GM12878 (cell line): ENCODE results near the gene CAPS. TPM values are rescaled to one million over a fixed set of nuclear protein-coding genes. Genes with fewer than 3 reads are reported as not detected.
A peak's percentile ranks its signal among the peaks of the same experiment; 100 is the strongest.

Experiments
- ATAC-seq: fragments of 200-7000 bp; cut with Tn5 transposase; 3 replicates; pipeline ENCODE4 v1.9.1; 2020; ENCODE audit warnings: mild to moderate bottlenecking, moderate library complexity
- Bru-seq: library from RNA; stranded (reverse); fragments of 400-500 nt; gene quantifications from one replicate; lab custom pipeline; 2021; lab: Mats Ljungman, UMichigan
- BruChase-seq, 2 experiments: library from RNA; stranded (reverse); fragments of 400-500 nt; gene quantifications; one replicate each; lab custom pipeline; 2021; lab: Mats Ljungman, UMichigan
- BruUV-seq: library from RNA; stranded (reverse); fragments of 400-500 nt; replicated peaks from 2 replicates; lab custom pipeline; 2021; lab: Mats Ljungman, UMichigan
- CTCF ChIA-PET: fragments of 300-600 bp; sonication (Branson Sonifier 250); formaldehyde crosslinking; extraction: SDS; loops from one replicate; lab custom pipeline; 2021; ENCODE audit warnings: inconsistent platforms; lab: Yijun Ruan, JAX
- POLR2A ChIA-PET: fragments of 350-600 bp; formaldehyde crosslinking; extraction: SDS; loops from one replicate; lab custom pipeline; 2021; ENCODE audit warnings: inconsistent platforms; lab: Charles Lee
- RAD21 ChIA-PET: fragments of 300-600 bp; sonication (Branson Sonifier 250); formaldehyde crosslinking; loops from one replicate; lab custom pipeline; 2023; ENCODE audit warnings: antibody characterized with exemption; ENCODE audit not compliant: unreplicated experiment; lab: Charles Lee
- SMC1A ChIA-PET: fragments of 300-600 bp; sonication (Branson Sonifier 250); formaldehyde crosslinking; loops from one replicate; lab custom pipeline; 2023; ENCODE audit not compliant: unreplicated experiment, uncharacterized antibody; lab: Charles Lee
- DNase-seq: peaks from one replicate; pipeline ENCODE4 v3.0.0-alpha.2; 2011; ENCODE audit warnings: low read depth, low spot score
- FAIRE-seq: peaks from 3 replicates; lab custom pipeline; 2011; peaks lifted over from hg19 to GRCh38; lab: Jason Lieb, UNC
- H2AFZ ChIP-seq: 2 replicates; pipeline ENCODE4 v1.6.0; 2011; ENCODE audit warnings: low read depth, low read length, control low read depth; ENCODE audit not compliant: control insufficient read depth
- H3K27ac ChIP-seq: 2 replicates; pipeline ENCODE4 v1.5.1; 2011; ENCODE audit warnings: control low read depth; ENCODE audit not compliant: control insufficient read depth, insufficient read depth
- H3K27me3 ChIP-seq, 2 experiments: replicated peaks in 1 of 2; 2 replicates each; pipeline versions ENCODE4 v1.6.0 to v1.6.1; 2011; ENCODE audit warnings: low read length in 1 of 2; ENCODE audit not compliant: control insufficient read depth in 2 of 2, insufficient read depth in 2 of 2
- H3K36me3 ChIP-seq, 2 experiments: 2 replicates each; pipeline ENCODE4 v1.5.1; 2011; ENCODE audit warnings: low read length in 1 of 2; ENCODE audit not compliant: control insufficient read depth in 2 of 2, insufficient read depth in 2 of 2
- H3K4me1 ChIP-seq: 2 replicates; pipeline ENCODE4 v1.6.1; 2011; ENCODE audit warnings: mild to moderate bottlenecking, low read length, moderate library complexity, mixed read lengths; ENCODE audit not compliant: control insufficient read depth, insufficient read depth
- H3K4me2 ChIP-seq: 2 replicates; pipeline ENCODE4 v1.6.0; 2011; ENCODE audit warnings: control low read depth; ENCODE audit not compliant: control insufficient read depth, insufficient read depth
- H3K4me3 ChIP-seq: fragments of 200-600 bp; sonication (generic); 2 replicates; pipeline ENCODE4 v1.5.1; 2016
- H3K79me2 ChIP-seq: 2 replicates; pipeline ENCODE4 v1.6.0; 2011; ENCODE audit warnings: low read length; ENCODE audit not compliant: control insufficient read depth, insufficient read depth
- H3K9ac ChIP-seq: 2 replicates; pipeline ENCODE4 v1.8.0; 2011; ENCODE audit warnings: low read length, control low read depth, mixed read lengths; ENCODE audit not compliant: control insufficient read depth, insufficient read depth
- H3K9me3 ChIP-seq: replicated peaks from 3 replicates; pipeline ENCODE4 v1.5.1; 2011; ENCODE audit warnings: mild to moderate bottlenecking, low read length; ENCODE audit not compliant: control insufficient read depth, insufficient read depth
- H4K20me1 ChIP-seq: 2 replicates; pipeline ENCODE4 v1.6.0; 2011; ENCODE audit not compliant: control insufficient read depth, insufficient read depth
- CBX5 ChIP-seq: sonication (generic); IDR thresholded peaks from 2 replicates; pipeline ENCODE4 v1.6.1; 2016; ENCODE audit warnings: low read depth, moderate library complexity, mild to moderate bottlenecking, inconsistent platforms
- EGR1 ChIP-seq, 2 experiments: IDR thresholded peaks; 1 replicate in 1 of 2; 2 replicates in 1 of 2; pipeline ENCODE4 v1.6.1; 2011 to 2012; ENCODE audit warnings: low read depth in 2 of 2, low read length in 2 of 2, borderline replicate concordance in 1 of 2, mild to moderate bottlenecking in 1 of 2, moderate library complexity in 1 of 2
- IKZF2 ChIP-seq, 2 experiments: fragments of 450-650 bp; IDR thresholded peaks; 2 replicates each; pipeline ENCODE4 v1.6.1; 2017; ENCODE audit warnings: mild to moderate bottlenecking in 2 of 2, moderate library complexity in 2 of 2
- MEF2B ChIP-seq: fragments of 450-650 bp; IDR thresholded peaks from 2 replicates; pipeline ENCODE4 v1.6.1; 2018; ENCODE audit warnings: mild to moderate bottlenecking, moderate library complexity; ENCODE audit not compliant: partially characterized antibody, poor library complexity, severe bottlenecking
- MXI1 ChIP-seq: fragments of 150-350 bp; IDR thresholded peaks from 2 replicates; pipeline ENCODE4 v1.6.1; 2011; ENCODE audit warnings: low read depth, mild to moderate bottlenecking, inconsistent platforms, low read length, improper control_type of control experiment
- MYB ChIP-seq: fragments of 150-350 bp; IDR thresholded peaks from 2 replicates; pipeline ENCODE4 v1.6.1; 2014; ENCODE audit warnings: mild to moderate bottlenecking, low read depth, low read length, borderline replicate concordance
- NFYA ChIP-seq: IDR thresholded peaks from 2 replicates; pipeline ENCODE4 v1.6.1; 2011; ENCODE audit warnings: low read depth, mild to moderate bottlenecking, low read length, improper control_type of control experiment, borderline replicate concordance
- POLR2AphosphoS2 ChIP-seq: IDR thresholded peaks from 2 replicates; pipeline ENCODE4 v1.6.1; 2011; ENCODE audit warnings: low read depth, mild to moderate bottlenecking, low read length, improper control_type of control experiment, moderate library complexity
- WGBS: methylation state at CpG from one replicate; pipeline ENCODE4 v1.1.6; 2016; ENCODE audit warnings: low lambda C conversion rate; ENCODE audit not compliant: insufficient replicate concordance, insufficient coverage; ENCODE audit errors: missing lambda C conversion rate; 5-methylcytosine and 5-hydroxymethylcytosine counted together
- in situ Hi-C: fragments of 300-500 bp; cut with MboI; formaldehyde crosslinking; loops from 9 replicates; pipeline ENCODE4 v1.14.3; 2018; ENCODE audit warnings: mixed read lengths
- intact Hi-C: fragments of 100-400 bp; cut with micrococcal nuclease; formaldehyde crosslinking; loops from one replicate; pipeline ENCODE4 v1.14.2; 2022; ENCODE audit not compliant: unreplicated experiment
- long read RNA-seq, 2 experiments: library from polyadenylated mRNA; unstranded; transcript quantifications; one replicate each; pipeline ENCODE4 v2.0.0, GENCODE V29; 2019 to 2020
- polyA minus RNA-seq, 3 experiments: library from RNA; depleted of rRNA, polyadenylated mRNA; stranded (reverse); fragments of >200 nt; gene quantifications; 2 replicates each; pipeline ENCODE4 v1.2.3, GENCODE V29; 2011
- polyA plus RNA-seq, 11 experiments: library from polyadenylated mRNA; depleted of rRNA in 4 of 11; unstranded in 6 of 11; stranded (reverse) in 5 of 11; fragments of >200 nt; fragmentation: Nextera tagmentation in 4 of 11; fragmentation: Illumina TruSeq in 1 of 11; extraction: Ambion mirVana in 4 of 11; extraction: Trizol in 1 of 11; gene quantifications; 1 replicate in 1 of 11; 2 replicates in 10 of 11; pipeline versions ENCODE4 v1.2.1 to v1.2.3, GENCODE V29; 2011 to 2016; ENCODE audit warnings: inconsistent platforms in 2 of 11, missing spikeins in 2 of 11, low read depth in 1 of 11
- total RNA-seq, 4 experiments: library from RNA; depleted of rRNA in 3 of 4; stranded (reverse); fragments of >200 nt in 3 of 4; fragmentation: Illumina TruSeq in 1 of 4; extraction: Trizol in 1 of 4; gene quantifications; 2 replicates each; pipeline versions ENCODE4 v1.2.1 to v1.2.3, GENCODE V29; 2013 to 2021
- TF ChIP-seq, protein P1 (sequence below): IDR thresholded peaks from 2 replicates; pipeline ENCODE4 v1.6.1; 2012; ENCODE audit warnings: mild to moderate bottlenecking, low read depth, low read length
- TF ChIP-seq, protein P2 (sequence below): fragments of 450-650 bp; formaldehyde crosslinking; IDR thresholded peaks from 2 replicates; pipeline ENCODE4 v1.4.0; 2022; ENCODE audit warnings: mild to moderate bottlenecking, moderate library complexity

CAPS gene
- total RNA-seq (2013; cell fraction: nucleolus; rRNA removed), result 2.8 and 4.9 TPM in 2 replicates
- total RNA-seq (2014; rRNA removed) (4.9 and 6.0 TPM in 2 replicates), total RNA-seq (2014; rRNA removed; fragmentation: Illumina TruSeq; extraction: Trizol) (1.8 and 2.4 TPM in 2 replicates), total RNA-seq (2021) (3.9 and 5.5 TPM in 2 replicates), polyA plus RNA-seq (2011; rRNA removed) (1.4 and 1.8 TPM in 2 replicates), polyA plus RNA-seq (2014; fragmentation: Illumina TruSeq; extraction: Trizol) (1.1 and 1.7 TPM in 2 replicates), polyA plus RNA-seq (2014; fragmentation: Nextera tagmentation; extraction: Ambion mirVana) (under 1 TPM; 0.09 to 0.10 TPM), polyA plus RNA-seq (2014; rRNA removed) (6.9 and 8.3 TPM in 2 replicates), polyA plus RNA-seq (2016; fragmentation: Nextera tagmentation; extraction: Ambion mirVana) (1 to 10 TPM; 5.1 to 6.3 TPM), polyA minus RNA-seq (2011; rRNA and poly(A)+ RNA removed) (0.29 and 1.6 TPM in 2 replicates), Bru-seq, nascent RNA (percentile 46 among the genes with signal in this experiment), BruChase-seq, experiment 1, labeled RNA remaining after a 6-hour chase (percentile 70 among the genes with signal in this experiment), BruChase-seq, experiment 2, labeled RNA remaining after a 2-hour chase (percentile 60 among the genes with signal in this experiment)
- polyA plus RNA-seq (2011; ENCODE audit: low read depth), result 1.8 TPM
- 3.5 and 4.9 TPM in 2 replicates for polyA plus RNA-seq (2011; cell fraction: cytosol; rRNA removed)
- polyA plus RNA-seq (2011; cell fraction: nucleus; rRNA removed), result 8.3 and 10.2 TPM in 2 replicates
- polyA plus RNA-seq (2012), result 3.4 and 7.0 TPM in 2 replicates
- polyA minus RNA-seq (2011; cell fraction: cytosol; rRNA and poly(A)+ RNA removed), result 0.31 TPM in 1 of 2 replicates, not detected in the other
- polyA minus RNA-seq (2011; cell fraction: nucleus; rRNA and poly(A)+ RNA removed), result 1.6 and 2.0 TPM in 2 replicates
- long read RNA-seq, experiment 1, partial matches to known transcripts, result 0 of 1 reads
- long read RNA-seq, experiment 1, other reads (novel, unspliced or antisense), result 1 of 1 reads
- long read RNA-seq, experiment 2, result 0 reads

DNA sequence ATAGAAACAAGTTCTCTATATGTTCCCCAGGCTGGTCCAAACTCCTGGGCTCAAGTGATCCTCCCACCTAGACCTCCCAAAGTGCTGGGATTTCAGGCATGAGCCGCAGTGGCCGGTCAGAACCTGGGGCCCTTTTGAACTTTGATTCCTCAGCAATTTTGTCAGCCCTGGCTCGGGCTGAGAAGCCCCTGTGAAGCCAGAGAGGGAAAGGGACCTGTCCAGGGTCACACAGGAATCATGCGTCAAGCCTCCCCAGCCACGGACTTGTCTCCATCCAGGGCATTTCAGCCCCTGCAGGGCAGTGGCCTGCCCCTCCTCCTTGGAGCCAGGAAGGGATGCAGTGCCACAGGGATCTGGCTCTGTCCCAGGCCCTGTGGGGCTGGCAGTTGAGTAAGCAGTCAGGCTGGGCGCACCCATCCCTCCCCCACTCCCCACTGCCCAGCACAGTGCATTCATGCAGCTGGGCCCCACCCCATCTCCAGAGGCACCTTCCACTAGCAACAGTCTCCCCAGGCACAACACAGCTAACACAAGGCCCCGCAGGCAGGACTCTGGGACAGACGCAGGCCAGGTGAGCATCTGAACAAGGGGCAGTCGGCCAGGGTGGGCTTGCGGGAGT, at the start of gene CAPS:
Gene CAPS, plus strand, starts transcription at position 516 of the 619 bp plus-strand sequence. CDS start 153 bp downstream, outside the sequence.
- FAIRE-seq (no peak), DNase-seq (no peak), ATAC-seq (no peak)
- ChIA-PET SMC1A (no interaction called here), CTCF (no interaction called here), RAD21 (no interaction called here), POLR2A (no interaction called here)
- Histone ChIP-seq H3K27me3 (no peaks in the 10 kb centered on the region), H3K9me3 (no peaks in the 10 kb centered on the region), H3K4me1 (no peaks in the 10 kb centered on the region), H2AFZ (no peak within 1 kb of the TSS), H3K79me2 (no peaks in the 10 kb centered on the region), H3K36me3 (peaks cover 3 to 22% of the 10 kb centered on the region in 2 experiments; a peak in 3 of 4 replicates), H3K27ac (no peak within 1 kb of the TSS), H3K4me2 (no peak within 1 kb of the TSS), H4K20me1 (no peaks in the 10 kb centered on the region), H3K9ac (no peak within 1 kb of the TSS), H3K4me3 (no peak within 1 kb of the TSS)
- intact Hi-C loops (no loop called here), in situ Hi-C loops (no loop called here)
- BruUV-seq, result no TSS peak
- WGBS, result 88% methylated on average over 10 of the region's 10 CpGs
- TF ChIP-seq POLR2AphosphoS2 (no peak), MEF2B (no peak), EGR1 (IDR thresholded peaks at IDR 0.05; ENCODE audit: borderline replicate concordance in 1 of 2, low read depth in 2 of 2, low read length in 2 of 2) (no peak), MXI1 (no peak), IKZF2 (IDR thresholded peaks at IDR 0.05) (no peak), MYB (no peak), CBX5 (no peak), NFYA (no peak)
- TF ChIP-seq, protein P1, sequence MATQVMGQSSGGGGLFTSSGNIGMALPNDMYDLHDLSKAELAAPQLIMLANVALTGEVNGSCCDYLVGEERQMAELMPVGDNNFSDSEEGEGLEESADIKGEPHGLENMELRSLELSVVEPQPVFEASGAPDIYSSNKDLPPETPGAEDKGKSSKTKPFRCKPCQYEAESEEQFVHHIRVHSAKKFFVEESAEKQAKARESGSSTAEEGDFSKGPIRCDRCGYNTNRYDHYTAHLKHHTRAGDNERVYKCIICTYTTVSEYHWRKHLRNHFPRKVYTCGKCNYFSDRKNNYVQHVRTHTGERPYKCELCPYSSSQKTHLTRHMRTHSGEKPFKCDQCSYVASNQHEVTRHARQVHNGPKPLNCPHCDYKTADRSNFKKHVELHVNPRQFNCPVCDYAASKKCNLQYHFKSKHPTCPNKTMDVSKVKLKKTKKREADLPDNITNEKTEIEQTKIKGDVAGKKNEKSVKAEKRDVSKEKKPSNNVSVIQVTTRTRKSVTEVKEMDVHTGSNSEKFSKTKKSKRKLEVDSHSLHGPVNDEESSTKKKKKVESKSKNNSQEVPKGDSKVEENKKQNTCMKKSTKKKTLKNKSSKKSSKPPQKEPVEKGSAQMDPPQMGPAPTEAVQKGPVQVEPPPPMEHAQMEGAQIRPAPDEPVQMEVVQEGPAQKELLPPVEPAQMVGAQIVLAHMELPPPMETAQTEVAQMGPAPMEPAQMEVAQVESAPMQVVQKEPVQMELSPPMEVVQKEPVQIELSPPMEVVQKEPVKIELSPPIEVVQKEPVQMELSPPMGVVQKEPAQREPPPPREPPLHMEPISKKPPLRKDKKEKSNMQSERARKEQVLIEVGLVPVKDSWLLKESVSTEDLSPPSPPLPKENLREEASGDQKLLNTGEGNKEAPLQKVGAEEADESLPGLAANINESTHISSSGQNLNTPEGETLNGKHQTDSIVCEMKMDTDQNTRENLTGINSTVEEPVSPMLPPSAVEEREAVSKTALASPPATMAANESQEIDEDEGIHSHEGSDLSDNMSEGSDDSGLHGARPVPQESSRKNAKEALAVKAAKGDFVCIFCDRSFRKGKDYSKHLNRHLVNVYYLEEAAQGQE, result no peak
- TF ChIP-seq, protein P2, sequence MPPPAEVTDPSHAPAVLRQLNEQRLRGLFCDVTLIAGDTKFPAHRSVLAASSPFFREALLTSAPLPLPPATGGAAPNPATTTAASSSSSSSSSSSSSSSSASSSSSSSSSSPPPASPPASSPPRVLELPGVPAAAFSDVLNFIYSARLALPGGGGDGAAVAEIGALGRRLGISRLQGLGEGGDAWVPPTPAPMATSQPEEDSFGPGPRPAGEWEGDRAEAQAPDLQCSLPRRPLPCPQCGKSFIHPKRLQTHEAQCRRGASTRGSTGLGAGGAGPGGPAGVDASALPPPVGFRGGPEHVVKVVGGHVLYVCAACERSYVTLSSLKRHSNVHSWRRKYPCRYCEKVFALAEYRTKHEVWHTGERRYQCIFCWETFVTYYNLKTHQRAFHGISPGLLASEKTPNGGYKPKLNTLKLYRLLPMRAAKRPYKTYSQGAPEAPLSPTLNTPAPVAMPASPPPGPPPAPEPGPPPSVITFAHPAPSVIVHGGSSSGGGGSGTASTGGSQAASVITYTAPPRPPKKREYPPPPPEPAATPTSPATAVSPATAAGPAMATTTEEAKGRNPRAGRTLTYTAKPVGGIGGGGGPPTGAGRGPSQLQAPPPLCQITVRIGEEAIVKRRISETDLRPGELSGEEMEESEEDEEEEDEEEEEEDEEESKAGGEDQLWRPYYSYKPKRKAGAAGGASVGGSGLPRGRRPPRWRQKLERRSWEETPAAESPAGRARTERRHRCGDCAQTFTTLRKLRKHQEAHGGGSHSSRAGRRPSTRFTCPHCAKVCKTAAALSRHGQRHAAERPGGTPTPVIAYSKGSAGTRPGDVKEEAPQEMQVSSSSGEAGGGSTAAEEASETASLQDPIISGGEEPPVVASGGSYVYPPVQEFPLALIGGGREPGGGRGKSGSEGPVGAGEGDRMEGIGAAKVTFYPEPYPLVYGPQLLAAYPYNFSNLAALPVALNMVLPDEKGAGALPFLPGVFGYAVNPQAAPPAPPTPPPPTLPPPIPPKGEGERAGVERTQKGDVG, result no peak
